PC-3 (cell line): ENCODE data around the gene TMEM255B. TPM values are rescaled to one million over a fixed set of nuclear protein-coding genes. Genes with fewer than 3 reads are reported as not detected.
"Not testable (repeated sequence)": the region's sequence is repeated elsewhere in the genome, so short reads cannot be mapped to it uniquely, and the experiment has no call there.

ENCODE experiments used
- ATAC-seq: fragments of 200-7000 bp; cut with Tn5 transposase; 2 replicates; pipeline ENCODE4 v1.9.1; 2020; ENCODE audit warnings: mild to moderate bottlenecking, moderate library complexity
- BruUV-seq: library from RNA; stranded (reverse); fragments of 400-500 nt; replicated peaks from 2 replicates; lab custom pipeline; 2021; lab: Mats Ljungman, UMichigan
- CTCF ChIA-PET: fragments of 300-600 bp; sonication (Branson Sonifier 250); formaldehyde crosslinking; loops from one replicate; lab custom pipeline; 2022; ENCODE audit warnings: antibody characterized with exemption; lab: Charles Lee
- POLR2A ChIA-PET: fragments of 300-600 bp; sonication (Branson Sonifier 250); formaldehyde crosslinking; loops from one replicate; lab custom pipeline; 2022; ENCODE audit warnings: antibody characterized with exemption; ENCODE audit not compliant: unreplicated experiment; lab: Charles Lee
- DNase-seq: peaks from one replicate; pipeline ENCODE4 v3.0.0-alpha.2; 2015
- H2AFZ ChIP-seq: fragments of 300-600 bp; sonication (generic); 2 replicates; pipeline ENCODE4 v1.6.0; 2016; ENCODE audit warnings: antibody characterized with exemption, low read length
- H3F3A ChIP-seq: fragments of 300-600 bp; sonication (generic); one replicate; pipeline ENCODE4 v1.6.0; 2017; ENCODE audit warnings: antibody characterized with exemption, low read length, control low read depth, mild to moderate bottlenecking; ENCODE audit not compliant: unreplicated experiment
- H3K27ac ChIP-seq: fragments of 300-600 bp; sonication (generic); 2 replicates; pipeline ENCODE4 v1.5.1; 2016; ENCODE audit warnings: mild to moderate bottlenecking, low read length
- H3K27me3 ChIP-seq: fragments of 300-600 bp; sonication (generic); 2 replicates; pipeline ENCODE4 v1.6.1; 2016; ENCODE audit warnings: low read length, mixed read lengths
- H3K36me3 ChIP-seq: fragments of 300-600 bp; sonication (generic); 2 replicates; pipeline ENCODE4 v1.6.1; 2016; ENCODE audit warnings: low read depth, mixed run types, low read length, mixed read lengths
- H3K4me1 ChIP-seq: fragments of 300-600 bp; sonication (generic); 2 replicates; pipeline ENCODE4 v1.5.1; 2016; ENCODE audit warnings: low read length; ENCODE audit not compliant: insufficient read depth
- H3K4me2 ChIP-seq: fragments of 300-600 bp; sonication (generic); 2 replicates; pipeline ENCODE4 v1.6.0; 2016; ENCODE audit warnings: low read length
- H3K4me3 ChIP-seq: fragments of 300-600 bp; sonication (generic); 2 replicates; pipeline ENCODE4 v1.5.1; 2016; ENCODE audit warnings: mild to moderate bottlenecking, low read length, mixed read lengths
- H3K79me2 ChIP-seq: fragments of 300-600 bp; sonication (generic); 2 replicates; pipeline ENCODE4 v1.6.1; 2017; ENCODE audit warnings: low read length, mixed read lengths
- H3K9ac ChIP-seq: fragments of 300-600 bp; sonication (generic); 2 replicates; pipeline ENCODE4 v1.6.0; 2016; ENCODE audit warnings: mild to moderate bottlenecking, low read length
- H3K9me2 ChIP-seq: fragments of 300-600 bp; sonication (generic); replicated peaks from 2 replicates; pipeline ENCODE4 v1.6.1; 2016; ENCODE audit warnings: mixed run types, low read length, mixed read lengths
- H3K9me3 ChIP-seq: fragments of 300-600 bp; sonication (generic); 2 replicates; pipeline ENCODE4 v1.6.1; 2016; ENCODE audit warnings: low read length, mixed read lengths
- H4K20me1 ChIP-seq: fragments of 300-600 bp; sonication (generic); 2 replicates; pipeline ENCODE4 v1.6.1; 2016; ENCODE audit warnings: low read length, mixed read lengths
- CTCF ChIP-seq: fragments of 300-600 bp; sonication (generic); conservative IDR thresholded peaks from 2 replicates; pipeline ENCODE4 v1.5.1; 2017; ENCODE audit warnings: antibody characterized with exemption, low read depth, mild to moderate bottlenecking, low read length
- EZH2 ChIP-seq: fragments of 300-600 bp; sonication (generic); IDR thresholded peaks from one replicate; pipeline ENCODE4 v1.6.1; 2017; ENCODE audit warnings: antibody characterized with exemption, mild to moderate bottlenecking, low read length; ENCODE audit not compliant: unreplicated experiment
- EZH2phosphoT487 ChIP-seq: fragments of 300-600 bp; sonication (generic); IDR thresholded peaks from 2 replicates; pipeline ENCODE4 v1.6.1; 2018; ENCODE audit warnings: mild to moderate bottlenecking, antibody characterized with exemption, low read length, borderline replicate concordance
- intact Hi-C: fragments of 100-400 bp; cut with micrococcal nuclease; formaldehyde crosslinking; loops from 2 replicates; pipeline ENCODE4 v1.9.0; 2023
- total RNA-seq: library from RNA; depleted of rRNA; stranded (reverse); fragments of >200 nt; gene quantifications from 2 replicates; pipeline ENCODE4 v1.2.3, GENCODE V29; 2014

TMEM255B gene
- total RNA-seq, 1 experiment from 2014 or later = 26.9 TPM

DNA sequence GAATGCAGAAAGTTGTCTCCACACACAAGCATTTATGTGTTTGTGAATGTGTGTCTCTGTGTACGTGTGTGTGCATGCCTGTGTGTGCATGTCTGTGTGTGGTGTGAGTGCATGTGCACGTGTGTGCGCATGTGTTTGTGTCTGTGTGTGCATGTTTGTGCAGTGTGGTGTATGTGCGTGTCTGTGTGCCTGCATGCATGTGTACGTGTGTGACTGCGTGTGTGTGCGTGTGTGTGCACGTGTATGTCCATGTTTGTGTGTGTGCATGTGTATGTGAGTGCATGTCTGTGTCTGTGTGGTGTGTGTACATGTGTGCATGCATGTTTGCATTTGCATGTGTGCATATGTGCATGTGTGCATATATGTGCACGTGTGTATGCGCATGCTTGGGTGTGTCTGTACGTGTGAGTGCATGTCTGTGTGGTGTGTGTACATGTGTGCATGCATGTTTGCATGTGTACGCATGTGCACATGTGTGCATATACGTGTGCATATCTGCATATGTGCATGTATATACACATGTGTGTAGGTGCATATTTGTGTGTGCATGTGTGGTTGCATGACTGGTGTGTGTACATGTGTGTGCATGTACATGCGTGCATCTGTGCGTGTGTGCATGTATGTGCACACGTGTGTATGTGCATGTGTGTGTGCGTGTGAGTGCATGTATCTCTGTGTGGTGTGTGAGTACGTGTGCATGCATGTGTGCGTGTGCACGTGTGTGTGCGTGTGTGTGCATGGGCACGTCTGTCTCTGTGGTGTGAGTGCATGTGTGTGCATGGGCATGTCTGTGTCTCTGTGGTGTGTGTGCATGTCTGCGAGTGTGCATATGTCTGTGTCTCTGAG lies 8.2 kb upstream of the TMEM255B start:
- no peaks in the 10 kb centered on the region for H3K4me1 ChIP-seq
- H4K20me1 ChIP-seq = no peaks in the 10 kb centered on the region
- no peak overlapping the region for H3K4me2 ChIP-seq
- no peak for ATAC-seq
- no peaks in the 10 kb centered on the region for H3K9me2 ChIP-seq
- no TSS peak for BruUV-seq
- H3K36me3 ChIP-seq = no peaks in the 10 kb centered on the region
- H3K27me3 ChIP-seq = no peaks in the 10 kb centered on the region
- intact Hi-C loops = no loop called here
- ChIA-PET CTCF (no interaction called here), POLR2A (no interaction called here)
- no peaks in the 10 kb centered on the region for H3K79me2 ChIP-seq
- H3K9me3 ChIP-seq = no peaks in the 10 kb centered on the region
- no peak overlapping the region for H3K27ac ChIP-seq
- no peak overlapping the region for H3K4me3 ChIP-seq
- H3F3A ChIP-seq = no peaks in the 10 kb centered on the region
- DNase-seq = no peak
- no peak for TF ChIP-seq EZH2phosphoT487
- no peak for TF ChIP-seq CTCF
- no peak for TF ChIP-seq EZH2
- H3K9ac ChIP-seq = no peak overlapping the region
- no peak overlapping the region for H2AFZ ChIP-seq

DNA sequence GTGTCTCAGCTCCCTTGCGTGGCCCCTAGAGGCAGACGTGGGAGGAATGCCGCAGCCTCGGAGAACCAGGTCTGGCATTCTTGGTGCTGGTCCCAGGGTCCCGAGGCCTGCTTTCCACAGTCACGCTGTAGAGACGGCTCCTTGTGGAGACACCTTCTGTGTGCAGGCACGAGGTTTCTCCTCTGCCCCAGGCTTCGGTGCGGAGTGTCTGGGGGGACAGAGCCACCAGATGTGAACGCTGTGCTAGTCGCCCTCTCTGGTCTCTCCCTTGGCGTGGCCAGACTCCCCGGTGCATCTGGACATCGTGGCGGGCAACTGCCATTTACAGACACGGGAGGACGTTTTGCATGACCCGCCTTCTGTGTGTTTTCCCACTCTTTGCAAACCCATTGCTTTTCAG lies 7.5 kb upstream of the TMEM255B start:
- no peaks in the 10 kb centered on the region for H3K27me3 ChIP-seq
- ATAC-seq = no peak
- no peak overlapping the region for H3K27ac ChIP-seq
- H3K4me3 ChIP-seq = no peak overlapping the region
- H3K36me3 ChIP-seq = no peaks in the 10 kb centered on the region
- BruUV-seq = no TSS peak
- no peak for TF ChIP-seq EZH2phosphoT487
- TF ChIP-seq CTCF = no peak
- no peak for TF ChIP-seq EZH2
- no peaks in the 10 kb centered on the region for H3F3A ChIP-seq
- DNase-seq = no peak
- H4K20me1 ChIP-seq = no peaks in the 10 kb centered on the region
- H3K79me2 ChIP-seq = no peaks in the 10 kb centered on the region
- H3K4me1 ChIP-seq = peaks cover 3% of the 10 kb centered on the region; the same call in 1 of the 2 replicates
- H3K9me3 ChIP-seq = no peaks in the 10 kb centered on the region
- intact Hi-C loops = no loop called here
- H3K9ac ChIP-seq = no peak overlapping the region
- ChIA-PET CTCF (no interaction called here), POLR2A (no interaction called here)
- H3K9me2 ChIP-seq = no peaks in the 10 kb centered on the region
- H3K4me2 ChIP-seq = no peak overlapping the region
- no peak overlapping the region for H2AFZ ChIP-seq

DNA sequence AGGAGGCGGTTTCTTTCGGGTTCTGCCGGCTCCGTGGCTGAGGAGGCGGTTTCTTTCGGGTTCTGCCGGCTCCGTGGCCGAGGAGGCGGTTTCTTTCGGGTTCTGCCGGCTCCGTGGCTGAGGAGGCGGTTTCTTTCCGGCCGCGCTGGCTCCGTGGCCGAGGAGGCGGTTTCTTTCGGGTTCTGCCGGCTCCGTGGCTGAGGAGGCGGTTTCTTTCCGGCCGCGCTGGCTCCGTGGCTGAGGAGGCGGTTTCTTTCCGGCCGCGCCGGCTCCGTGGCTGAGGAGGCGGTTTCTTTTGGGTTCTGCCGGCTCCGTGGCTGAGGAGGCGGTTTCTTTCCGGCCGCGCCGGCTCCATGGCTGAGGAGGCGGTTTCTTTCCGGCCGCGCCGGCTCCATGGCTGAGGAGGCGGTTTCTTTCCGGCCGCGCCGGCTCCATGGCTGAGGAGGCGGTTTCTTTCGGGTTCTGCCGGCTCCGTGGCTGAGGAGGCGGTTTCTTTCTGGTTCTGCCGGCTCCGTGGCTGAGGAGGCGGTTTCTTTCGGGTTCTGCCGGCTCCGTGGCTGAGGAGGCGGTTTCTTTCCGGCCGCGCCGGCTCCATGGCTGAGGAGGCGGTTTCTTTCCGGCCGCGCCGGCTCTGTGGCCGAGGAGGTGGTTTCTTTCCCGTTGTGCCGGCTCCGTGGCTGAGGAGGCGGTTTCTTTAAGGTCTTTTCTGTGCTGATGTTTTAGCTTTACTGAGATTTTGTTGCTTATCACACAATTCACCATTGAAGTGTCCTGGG lies 6.6 kb upstream of the TMEM255B start:
- peak; percentile 10 for DNase-seq
- H3K9ac ChIP-seq, CTCF ChIA-PET, H3K79me2 ChIP-seq, H3K36me3 ChIP-seq, H3K9me2 ChIP-seq, H3K27ac ChIP-seq, H3K9me3 ChIP-seq, POLR2A ChIA-PET, ATAC-seq, intact Hi-C loops, H3K27me3 ChIP-seq, H4K20me1 ChIP-seq, H3F3A ChIP-seq: not testable (repeated sequence)
- peak overlapping the region; percentile 56 for H3K4me3 ChIP-seq
- BruUV-seq = TSS peak; percentile 68
- H3K4me1 ChIP-seq = peaks cover 11% of the 10 kb centered on the region; the same call in 1 of the 2 replicates
- H2AFZ ChIP-seq = 0 out of 2 replicates have a peak overlapping the region, but pooled peaks have one; percentile 51
- H3K4me2 ChIP-seq = peak overlapping the region; percentile 39; the same call in 1 of the 2 replicates
